ENCODE results near the gene LHFPL6. TPM values are rescaled to one million over a fixed set of nuclear protein-coding genes. Genes with fewer than 3 reads are reported as not detected.

LHFPL6 gene
- 68.9 and 76.3 TPM in 2 replicates for total RNA-seq (2014; rRNA removed; shearing (Covaris generic))

DNA sequence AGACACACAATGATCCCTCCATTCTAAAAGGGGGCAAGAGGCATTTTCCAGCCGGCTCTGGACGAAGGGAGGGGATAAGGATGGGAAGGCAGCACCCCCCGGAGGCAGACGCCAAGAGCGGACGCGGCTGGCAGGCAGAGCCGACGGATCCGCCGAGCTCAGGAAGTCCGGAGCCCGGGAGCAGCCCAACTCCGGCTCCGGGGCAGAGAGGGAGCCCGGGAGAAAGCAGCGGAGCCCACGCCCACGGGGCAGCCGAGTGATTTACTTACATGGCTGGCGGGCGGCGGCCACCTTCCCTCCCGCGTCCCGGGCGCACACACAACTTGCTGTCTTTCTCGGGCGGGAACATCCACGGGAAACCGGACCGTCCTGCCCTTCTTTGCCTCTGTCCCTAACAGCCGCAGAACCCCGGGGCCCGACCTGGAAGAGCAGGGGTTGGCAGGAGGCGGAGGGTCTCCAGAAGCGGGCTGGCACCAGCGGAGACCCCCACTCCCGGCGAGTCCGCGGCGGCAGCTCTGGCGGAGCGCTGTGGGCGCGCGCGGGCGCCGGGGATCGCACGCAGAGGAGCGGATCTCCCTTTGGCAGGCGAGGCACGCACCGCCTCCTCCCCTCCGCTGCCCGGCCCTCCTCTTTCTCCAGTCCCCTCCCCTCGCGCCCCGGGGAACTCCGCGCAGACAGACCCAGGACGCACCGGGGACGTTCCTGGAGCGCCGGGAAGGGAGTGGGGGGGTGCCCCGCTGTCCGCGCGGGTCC, at the start of gene LHFPL6:
Gene LHFPL6, minus strand, starts transcription at position 580 of the 753 bp plus-strand sequence.
- Histone ChIP-seq H3K36me3 (peaks cover 31% of the 10 kb centered on the region), H3K9me3 (replicated peaks) (no peaks in the 10 kb centered on the region), H3K4me1 (replicated peaks) (peaks cover 24% of the 10 kb centered on the region), H3K27ac (peak within 1 kb of the TSS; percentile 90), H3K4me3 (peak within 1 kb of the TSS; percentile 93), H3K27me3 (replicated peaks) (no peaks in the 10 kb centered on the region)
- DNase-seq (ENCODE audit: low read depth in 1 of 2, low spot score in 2 of 2) = peak; percentile 85 to 88

DNA sequence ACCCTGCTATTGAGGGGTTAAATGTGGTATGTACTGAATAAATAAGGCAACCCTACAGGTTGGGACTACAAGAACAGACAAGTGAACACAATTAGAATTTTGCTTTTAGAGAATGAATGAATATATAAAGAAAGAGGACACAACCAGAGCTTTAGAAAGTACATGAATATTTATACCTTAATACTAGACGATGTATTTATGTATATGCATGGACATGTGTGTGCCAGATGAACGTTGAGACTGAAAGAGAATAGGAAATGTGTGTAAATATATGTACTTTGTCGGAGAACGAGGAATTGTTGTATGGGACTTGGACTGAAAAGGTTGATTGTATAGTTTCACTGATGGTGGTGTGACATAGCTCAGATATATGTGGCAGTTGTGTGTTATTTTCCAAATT, 43.1 kb upstream of the LHFPL6 start:
- Histone ChIP-seq H3K27ac (no peak overlapping the region), H3K4me1 (replicated peaks) (no peaks in the 10 kb centered on the region), H3K36me3 (no peaks in the 10 kb centered on the region), H3K4me3 (no peak overlapping the region), H3K27me3 (replicated peaks) (no peaks in the 10 kb centered on the region), H3K9me3 (replicated peaks) (no peaks in the 10 kb centered on the region)
- no peak for DNase-seq (ENCODE audit: low read depth in 1 of 2, low spot score in 2 of 2)

DNA sequence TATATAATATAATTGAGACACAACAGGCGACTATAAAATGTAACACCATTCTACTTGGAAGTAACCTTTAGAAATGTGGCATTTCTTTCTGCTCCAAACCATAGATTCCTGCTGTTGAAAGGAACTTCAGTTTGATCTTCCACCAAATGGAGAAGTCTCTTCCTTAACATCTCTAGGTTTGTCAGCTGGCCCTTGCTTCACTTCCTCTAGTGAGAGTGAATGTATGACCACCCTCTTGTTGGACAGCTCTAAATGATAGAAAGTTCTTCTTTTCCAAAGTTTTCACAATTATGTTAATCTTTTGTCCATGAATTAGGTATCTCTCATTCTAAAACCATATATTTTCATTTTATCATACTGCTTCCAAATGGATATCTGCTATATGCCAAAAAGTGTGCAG, 38.7 kb upstream of the LHFPL6 start:
- Histone ChIP-seq H3K27me3 (replicated peaks) (peaks cover 9% of the 10 kb centered on the region; the same call in 1 of the 2 replicates), H3K9me3 (replicated peaks) (no peaks in the 10 kb centered on the region), H3K4me3 (no peak overlapping the region), H3K4me1 (replicated peaks) (no peaks in the 10 kb centered on the region), H3K36me3 (no peaks in the 10 kb centered on the region), H3K27ac (no peak overlapping the region)
- DNase-seq (ENCODE audit: low read depth in 1 of 2, low spot score in 2 of 2) = no peak

DNA sequence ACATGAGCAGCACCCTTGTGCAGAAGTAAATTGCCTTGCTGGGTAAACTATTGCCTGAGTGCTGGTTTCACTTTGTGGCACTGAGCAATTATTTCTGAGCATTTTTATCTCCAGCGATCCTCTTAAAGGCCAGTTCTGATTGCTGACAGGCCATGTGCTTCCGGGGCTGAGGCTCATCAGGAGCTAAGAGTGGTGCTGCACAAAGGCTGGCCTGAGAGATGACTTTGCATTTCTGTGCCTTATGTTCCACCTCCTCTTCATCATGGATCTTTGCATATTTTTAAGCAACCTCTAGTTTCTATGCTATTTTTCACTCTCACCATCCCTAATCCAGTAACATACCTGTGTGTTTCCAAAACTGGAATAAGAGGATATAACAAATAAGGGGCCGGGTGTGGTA, 34.9 kb upstream of the LHFPL6 start:
- no peak for DNase-seq (ENCODE audit: low read depth in 1 of 2, low spot score in 2 of 2)
- Histone ChIP-seq H3K36me3 (no peaks in the 10 kb centered on the region), H3K27me3 (replicated peaks) (peaks cover 11% of the 10 kb centered on the region; the same call in 1 of the 2 replicates), H3K27ac (no peak overlapping the region), H3K4me3 (no peak overlapping the region), H3K4me1 (replicated peaks) (no peaks in the 10 kb centered on the region), H3K9me3 (replicated peaks) (no peaks in the 10 kb centered on the region)

DNA sequence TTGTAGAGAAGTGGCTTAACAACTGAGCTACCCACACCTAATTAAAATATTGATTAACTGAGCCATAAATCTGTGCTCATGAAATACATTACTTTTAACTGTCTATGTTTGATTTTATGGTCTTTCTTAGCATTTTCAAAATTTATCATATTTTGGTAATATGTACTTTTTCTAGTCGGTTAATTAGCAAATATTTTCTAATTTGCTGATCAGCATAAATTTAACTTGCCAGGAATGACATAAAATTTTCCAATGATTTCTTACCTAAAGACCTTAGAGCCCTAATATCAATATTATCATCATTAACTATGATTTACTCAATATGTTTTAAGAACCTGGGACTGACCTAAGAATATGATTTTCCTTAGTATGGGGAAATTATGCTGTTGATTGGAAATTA, 32.6 kb upstream of the LHFPL6 start:
- Histone ChIP-seq H3K9me3 (replicated peaks) (no peaks in the 10 kb centered on the region), H3K27me3 (replicated peaks) (peaks cover 10% of the 10 kb centered on the region; the same call in 1 of the 2 replicates), H3K4me1 (replicated peaks) (no peaks in the 10 kb centered on the region), H3K36me3 (no peaks in the 10 kb centered on the region), H3K27ac (no peak overlapping the region), H3K4me3 (no peak overlapping the region)
- no peak for DNase-seq (ENCODE audit: low read depth in 1 of 2, low spot score in 2 of 2)

DNA sequence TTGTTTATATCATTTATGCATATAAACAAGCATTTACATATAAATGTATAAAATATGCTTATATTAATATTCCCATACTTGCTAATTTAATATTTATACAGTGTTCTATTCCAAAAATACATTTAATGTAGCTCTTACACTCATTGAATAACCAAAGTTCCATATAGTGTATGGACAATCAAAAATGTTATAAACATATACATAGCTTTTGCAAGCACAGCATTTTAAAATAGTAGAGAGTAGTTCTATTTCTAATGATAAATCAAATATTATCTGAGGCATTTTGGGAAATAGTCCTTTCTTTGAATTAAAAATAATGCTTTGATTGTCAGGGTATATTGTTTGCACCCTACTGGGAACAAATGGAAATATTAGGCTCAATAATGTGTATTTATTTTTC, 30.0 kb upstream of the LHFPL6 start:
- Histone ChIP-seq H3K36me3 (no peaks in the 10 kb centered on the region), H3K27ac (no peak overlapping the region), H3K9me3 (replicated peaks) (no peaks in the 10 kb centered on the region), H3K4me1 (replicated peaks) (no peaks in the 10 kb centered on the region), H3K27me3 (replicated peaks) (0 out of 2 replicates have a peak, but pooled peaks cover 2% of the 10 kb centered on the region), H3K4me3 (no peak overlapping the region)
- no peak for DNase-seq (ENCODE audit: low read depth in 1 of 2, low spot score in 2 of 2)

DNA sequence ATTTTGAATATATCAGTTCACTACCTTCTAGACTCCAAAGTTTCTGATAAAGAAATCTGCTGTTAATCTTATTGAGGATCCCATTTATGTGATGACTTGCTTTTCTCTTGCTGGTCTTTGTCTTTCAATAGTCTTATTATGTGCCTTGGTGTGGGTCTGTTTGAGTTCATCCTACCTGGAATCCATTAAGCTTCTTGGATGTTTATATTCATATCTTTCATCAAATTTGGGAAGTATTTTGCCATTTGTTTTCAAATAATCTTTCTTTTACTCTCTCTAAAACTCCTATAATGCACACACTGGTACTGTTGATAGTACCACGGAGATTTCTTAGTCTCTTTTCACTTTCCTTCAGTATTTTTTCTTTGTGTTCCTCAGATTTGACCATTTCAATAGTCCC, 28.3 kb upstream of the LHFPL6 start:
- no peak overlapping the region for H3K27ac ChIP-seq
- no peaks in the 10 kb centered on the region for H3K36me3 ChIP-seq
- H3K9me3 ChIP-seq (replicated peaks) = no peaks in the 10 kb centered on the region
- H3K4me1 ChIP-seq (replicated peaks) = no peaks in the 10 kb centered on the region
- DNase-seq (ENCODE audit: low read depth in 1 of 2, low spot score in 2 of 2) = no peak
- H3K4me3 ChIP-seq = no peak overlapping the region
- 0 out of 2 replicates have a peak, but pooled peaks cover 2% of the 10 kb centered on the region for H3K27me3 ChIP-seq (replicated peaks)

DNA sequence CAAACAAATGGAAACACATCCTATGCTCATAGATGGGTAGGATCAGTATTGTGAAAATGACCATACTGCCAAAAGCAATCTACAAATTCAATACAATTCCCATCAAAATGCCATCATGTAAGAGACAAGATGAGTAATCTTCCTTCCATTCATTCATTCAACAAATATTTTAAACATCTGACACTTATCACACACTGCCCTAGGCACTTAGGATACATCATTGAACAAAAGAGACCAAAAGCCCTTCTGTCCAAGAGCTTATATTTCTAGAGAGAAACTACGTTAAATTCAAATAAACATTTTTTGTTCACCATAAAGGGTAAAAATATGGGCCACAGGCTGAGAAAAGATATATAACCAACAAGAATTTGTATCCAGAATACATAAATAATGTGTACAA, 20.5 kb upstream of the LHFPL6 start:
- Histone ChIP-seq H3K9me3 (replicated peaks) (no peaks in the 10 kb centered on the region), H3K27me3 (replicated peaks) (no peaks in the 10 kb centered on the region), H3K4me1 (replicated peaks) (0 out of 2 replicates have a peak, but pooled peaks cover 3% of the 10 kb centered on the region), H3K36me3 (no peaks in the 10 kb centered on the region), H3K27ac (no peak overlapping the region), H3K4me3 (no peak overlapping the region)
- DNase-seq (ENCODE audit: low read depth in 1 of 2, low spot score in 2 of 2) = no peak

DNA sequence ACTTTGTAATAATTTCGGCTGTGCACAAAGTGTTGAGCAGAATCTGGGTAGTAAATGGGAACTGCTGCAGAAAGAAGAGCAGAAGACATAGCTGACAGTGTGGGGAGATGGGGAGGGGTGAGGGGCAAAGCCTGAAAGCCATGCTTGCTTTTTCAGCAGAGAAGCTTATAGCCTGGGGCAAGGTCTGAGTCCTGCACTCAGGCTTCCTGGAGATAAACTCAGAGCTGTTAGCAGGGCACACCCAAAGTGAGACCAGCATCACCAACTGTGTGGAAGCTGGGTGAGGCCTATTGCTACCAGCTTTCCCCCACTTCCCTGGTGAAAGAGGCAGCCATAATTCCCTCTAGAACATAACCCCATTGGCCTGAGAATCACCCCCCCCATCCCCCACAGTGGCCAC, 15.6 kb upstream of the LHFPL6 start:
- DNase-seq (ENCODE audit: low read depth in 1 of 2, low spot score in 2 of 2) = no peak
- no peaks in the 10 kb centered on the region for H3K9me3 ChIP-seq (replicated peaks)
- H3K27ac ChIP-seq = no peak overlapping the region
- H3K27me3 ChIP-seq (replicated peaks) = no peaks in the 10 kb centered on the region
- H3K4me3 ChIP-seq = no peak overlapping the region
- no peaks in the 10 kb centered on the region for H3K36me3 ChIP-seq
- H3K4me1 ChIP-seq (replicated peaks) = 0 out of 2 replicates have a peak, but pooled peaks cover 3% of the 10 kb centered on the region

DNA sequence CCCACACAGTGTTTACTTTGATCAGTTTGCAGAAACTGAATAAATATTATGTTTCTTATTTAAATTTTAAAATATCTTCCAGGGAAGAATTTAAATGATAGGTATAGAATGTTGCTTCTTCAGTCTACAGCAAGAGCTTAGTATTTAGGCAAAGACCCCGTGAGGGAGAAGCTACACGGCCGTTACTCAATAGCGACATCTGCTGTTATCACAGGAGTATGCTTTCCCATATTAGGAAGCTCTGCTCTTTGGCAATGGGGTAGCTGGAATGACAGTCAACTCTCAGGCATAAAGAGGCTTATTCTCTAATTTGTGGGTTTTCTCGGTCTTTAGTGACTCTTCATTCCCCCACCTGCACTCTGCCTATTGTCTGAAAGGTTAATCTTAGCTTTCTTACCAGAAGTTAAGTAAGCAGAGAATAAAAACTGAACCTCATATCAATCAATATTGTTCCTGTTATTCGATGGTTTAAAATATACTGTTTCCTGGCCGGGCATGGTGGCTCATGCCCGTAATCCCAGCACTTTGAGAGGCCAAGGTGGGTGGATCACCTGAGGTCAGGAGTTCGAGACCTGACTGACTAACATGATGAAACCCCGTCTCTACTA, 13.2 kb upstream of the LHFPL6 start:
- no peaks in the 10 kb centered on the region for H3K4me1 ChIP-seq (replicated peaks)
- peak; percentile 25 to 52 for DNase-seq (ENCODE audit: low read depth in 1 of 2, low spot score in 2 of 2)
- no peaks in the 10 kb centered on the region for H3K9me3 ChIP-seq (replicated peaks)
- no peak overlapping the region for H3K4me3 ChIP-seq
- H3K27me3 ChIP-seq (replicated peaks) = no peaks in the 10 kb centered on the region
- H3K36me3 ChIP-seq = no peaks in the 10 kb centered on the region
- no peak overlapping the region for H3K27ac ChIP-seq

DNA sequence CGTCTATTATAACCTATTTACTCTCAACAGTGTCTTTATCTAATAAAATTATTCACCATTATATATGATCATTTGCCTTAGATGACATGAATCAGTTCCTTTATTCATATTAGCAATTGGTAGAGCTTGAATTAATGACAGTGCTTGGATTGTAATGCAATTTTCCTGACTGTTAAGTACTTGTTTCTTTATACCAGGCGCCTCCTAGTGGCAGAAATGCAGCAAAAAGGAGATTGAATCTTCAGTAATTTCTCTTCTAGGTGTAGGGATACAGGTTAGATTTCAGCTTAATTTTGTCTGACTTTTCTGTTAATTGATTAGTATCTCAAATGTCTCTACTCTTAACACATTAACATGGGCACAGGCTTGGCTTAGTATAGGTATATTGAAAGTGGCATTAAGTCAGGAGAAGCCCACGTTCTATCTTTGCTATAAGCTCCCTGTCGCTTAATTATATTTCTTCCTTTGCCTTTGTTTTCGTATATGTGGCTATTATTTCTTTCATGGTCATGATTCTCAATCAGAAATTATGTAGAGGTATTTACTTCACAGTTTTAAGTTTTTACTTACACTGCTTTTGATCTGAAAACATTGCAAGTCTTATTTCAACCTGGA, 9.1 kb upstream of the LHFPL6 start:
- Histone ChIP-seq H3K4me3 (no peak overlapping the region), H3K27ac (no peak overlapping the region), H3K36me3 (no peaks in the 10 kb centered on the region), H3K4me1 (replicated peaks) (no peaks in the 10 kb centered on the region), H3K9me3 (replicated peaks) (no peaks in the 10 kb centered on the region), H3K27me3 (replicated peaks) (no peaks in the 10 kb centered on the region)
- DNase-seq (ENCODE audit: low read depth in 1 of 2, low spot score in 2 of 2) = peak; percentile 57 to 64

DNA sequence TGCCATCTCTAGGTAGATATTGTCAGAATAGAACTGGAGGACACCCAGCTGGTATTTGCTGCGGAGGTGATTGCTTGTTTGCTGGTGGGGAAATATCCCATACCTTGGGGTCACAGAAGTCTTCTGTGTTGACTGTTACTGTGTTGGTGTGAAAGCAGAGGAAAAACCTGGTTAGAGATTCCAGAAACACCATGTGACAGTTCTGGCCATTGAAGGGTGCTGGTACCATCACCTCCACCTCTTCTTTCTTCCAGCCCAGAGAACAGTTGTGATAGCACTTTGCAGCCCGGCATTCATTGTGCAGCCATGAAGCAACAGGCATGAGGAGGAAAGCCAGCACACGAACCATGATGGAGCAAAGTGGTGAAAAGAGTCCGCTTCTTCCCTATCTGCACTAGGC, 4.9 kb upstream of the LHFPL6 start:
- Histone ChIP-seq H3K27ac (no peak overlapping the region), H3K4me3 (no peak overlapping the region), H3K4me1 (replicated peaks) (0 out of 2 replicates have a peak, but pooled peaks cover 3% of the 10 kb centered on the region), H3K27me3 (replicated peaks) (no peaks in the 10 kb centered on the region), H3K9me3 (replicated peaks) (no peaks in the 10 kb centered on the region), H3K36me3 (peaks cover 1% of the 10 kb centered on the region)
- no peak for DNase-seq (ENCODE audit: low read depth in 1 of 2, low spot score in 2 of 2)

DNA sequence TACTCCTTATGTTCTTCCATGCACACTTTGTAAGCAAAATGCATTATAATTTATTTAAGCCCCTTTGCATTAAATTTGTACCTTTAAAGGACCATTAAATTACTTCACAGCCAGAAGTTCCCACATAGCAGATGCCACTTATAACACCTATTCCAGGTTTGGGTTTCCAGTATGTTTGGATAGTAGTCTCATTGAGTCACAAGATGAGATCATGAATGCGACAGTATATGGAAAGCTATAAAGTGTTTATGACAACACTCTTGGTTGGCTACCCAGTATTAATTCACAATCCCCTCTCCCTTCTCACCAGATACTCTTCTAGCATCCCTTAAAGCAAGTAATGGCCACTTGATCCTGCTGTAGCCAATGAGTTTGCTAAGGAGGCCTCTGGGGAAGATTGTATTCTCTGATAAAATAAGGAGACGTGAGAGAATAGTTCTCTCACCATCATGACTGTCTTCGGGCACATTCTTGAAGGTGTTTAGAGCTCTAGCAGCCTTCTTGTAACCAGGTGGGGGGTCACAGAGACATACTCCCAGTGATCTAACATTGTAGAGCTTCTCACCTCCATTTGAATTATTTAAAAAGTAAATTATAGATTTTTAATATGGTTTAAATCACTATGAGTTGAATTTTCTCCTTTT, 2.8 kb upstream of the LHFPL6 start:
- DNase-seq (ENCODE audit: low read depth in 1 of 2, low spot score in 2 of 2) = no peak
- Histone ChIP-seq H3K27me3 (replicated peaks) (no peaks in the 10 kb centered on the region), H3K4me3 (no peak overlapping the region), H3K27ac (no peak overlapping the region), H3K4me1 (replicated peaks) (peaks cover 7% of the 10 kb centered on the region; the same call in 1 of the 2 replicates), H3K9me3 (replicated peaks) (no peaks in the 10 kb centered on the region), H3K36me3 (peaks cover 12% of the 10 kb centered on the region)

DNA sequence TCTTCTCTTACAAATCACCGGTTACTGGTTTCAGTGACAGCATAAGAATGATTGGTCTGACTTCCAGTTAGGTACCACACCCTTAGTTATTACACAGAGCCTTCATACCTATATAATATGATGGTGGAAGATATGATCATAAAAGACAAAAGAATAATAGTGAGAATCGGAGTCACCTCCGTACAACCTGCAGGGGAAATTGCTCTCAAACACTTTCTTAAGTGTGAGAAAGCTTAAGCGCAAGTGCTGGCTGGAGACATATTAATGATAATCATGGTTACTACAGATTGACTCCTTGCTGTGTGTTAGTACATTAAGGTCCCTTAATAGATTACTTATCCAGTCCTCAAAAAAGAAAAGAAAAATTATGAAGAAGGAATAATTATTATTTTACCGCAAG, 1.8 kb upstream of the LHFPL6 start:
- Histone ChIP-seq H3K4me3 (no peak overlapping the region), H3K27me3 (replicated peaks) (no peaks in the 10 kb centered on the region), H3K27ac (no peak overlapping the region), H3K9me3 (replicated peaks) (no peaks in the 10 kb centered on the region), H3K36me3 (peaks cover 21% of the 10 kb centered on the region), H3K4me1 (replicated peaks) (peaks cover 12% of the 10 kb centered on the region)
- no peak for DNase-seq (ENCODE audit: low read depth in 1 of 2, low spot score in 2 of 2)

Data from SJSA1 (cell line).